HepG2 (cell line): Measurements from ENCODE around the gene ADAT3. TPM values are rescaled to one million over a fixed set of nuclear protein-coding genes. Genes with fewer than 3 reads are reported as not detected.

Source experiments
- E2F5 ChIP-seq: sonication (generic); formaldehyde crosslinking; conservative IDR thresholded peaks from 2 replicates; pipeline ENCODE4 v1.4.0; 2020; ENCODE audit warnings: missing genetic modification reagents
- EP300 ChIP-seq, 3 experiments: sonication (generic) in 1 of 3; formaldehyde crosslinking in 1 of 3; IDR thresholded peaks; 2 replicates each; pipeline versions ENCODE4 v1.5.1 to v1.6.1; 2011 to 2020; ENCODE audit warnings: low read depth in 2 of 3, low read length in 2 of 3, borderline replicate concordance in 1 of 3, improper control_type of control experiment in 1 of 3, mild to moderate bottlenecking in 1 of 3, missing genetic modification reagents in 1 of 3, moderate library complexity in 1 of 3
- FOXJ3 ChIP-seq: sonication (generic); formaldehyde crosslinking; IDR thresholded peaks from 2 replicates; pipeline ENCODE4 v1.4.0; 2020; ENCODE audit warnings: missing genetic modification reagents, mild to moderate bottlenecking, borderline replicate concordance
- GZF1 ChIP-seq: sonication (generic); formaldehyde crosslinking; IDR thresholded peaks from 2 replicates; pipeline ENCODE4 v1.5.1; 2020; ENCODE audit warnings: mild to moderate bottlenecking, missing genetic modification reagents
- HMGXB4 ChIP-seq, 2 experiments: sonication (generic) in 1 of 2; formaldehyde crosslinking in 1 of 2; IDR thresholded peaks; 2 replicates each; pipeline versions ENCODE4 v1.4.0 to v1.6.1; 2018 to 2020; ENCODE audit warnings: missing genetic modification reagents in 2 of 2, borderline replicate concordance in 1 of 2, low read depth in 1 of 2, mild to moderate bottlenecking in 1 of 2, missing biosample characterization in 1 of 2
- MXD4 ChIP-seq: IDR thresholded peaks from 2 replicates; pipeline ENCODE4 v1.6.1; 2016; ENCODE audit warnings: mild to moderate bottlenecking, missing biosample characterization, missing genetic modification reagents
- NCOA5 ChIP-seq: sonication (generic); formaldehyde crosslinking; IDR thresholded peaks from 2 replicates; pipeline ENCODE4 v1.4.0; 2020; ENCODE audit warnings: missing genetic modification reagents
- NONO ChIP-seq, 2 experiments: fragments of 450-650 bp in 1 of 2; sonication (generic) in 1 of 2; formaldehyde crosslinking in 1 of 2; IDR thresholded peaks in 1 of 2; conservative IDR thresholded peaks in 1 of 2; 2 replicates each; pipeline versions ENCODE4 v1.6.1 to v1.8.0; 2017 to 2022; ENCODE audit warnings: mild to moderate bottlenecking in 1 of 2, missing genetic modification reagents in 1 of 2, moderate library complexity in 1 of 2
- POGK ChIP-seq: sonication (generic); formaldehyde crosslinking; conservative IDR thresholded peaks from 2 replicates; pipeline ENCODE4 v1.8.0; 2022; ENCODE audit warnings: mild to moderate bottlenecking, moderate library complexity, missing genetic modification reagents
- SMARCC2 ChIP-seq: fragments of 450-650 bp; IDR thresholded peaks from 2 replicates; pipeline ENCODE4 v1.6.1; 2017; ENCODE audit warnings: antibody characterized with exemption, mild to moderate bottlenecking
- SYNCRIP ChIP-seq: fragments of 200-400 bp; formaldehyde crosslinking; IDR thresholded peaks from 2 replicates; pipeline ENCODE4 v1.6.1; 2018; ENCODE audit warnings: mild to moderate bottlenecking, low read depth, low read length; ENCODE audit not compliant: insufficient read depth
- TARDBP ChIP-seq: sonication (generic); formaldehyde crosslinking; IDR thresholded peaks from 2 replicates; pipeline ENCODE4 v1.8.0; 2022; ENCODE audit warnings: mild to moderate bottlenecking, missing genetic modification reagents
- XRCC5 ChIP-seq: fragments of 200-400 bp; formaldehyde crosslinking; optimal IDR thresholded peaks from 2 replicates; pipeline ENCODE3; 2017; ENCODE audit warnings: mild to moderate bottlenecking, low read length
- ZBTB4 ChIP-seq: sonication (generic); formaldehyde crosslinking; IDR thresholded peaks from 2 replicates; pipeline ENCODE4 v1.4.0; 2020; ENCODE audit warnings: missing genetic modification reagents, mild to moderate bottlenecking, borderline replicate concordance
- ZFY ChIP-seq: sonication (generic); formaldehyde crosslinking; IDR thresholded peaks from 2 replicates; pipeline ENCODE4 v1.4.0; 2020; ENCODE audit warnings: missing genetic modification reagents
- ZKSCAN8 ChIP-seq: IDR thresholded peaks from 2 replicates; pipeline ENCODE4 v1.6.1; 2016; ENCODE audit warnings: borderline replicate concordance, missing genetic modification reagents, missing compliant biosample characterization
- ZMAT3 ChIP-seq: sonication (generic); formaldehyde crosslinking; conservative IDR thresholded peaks from 2 replicates; pipeline ENCODE4 v1.7.0; 2021; ENCODE audit warnings: missing genetic modification reagents
- ZNF12 ChIP-seq: sonication (generic); formaldehyde crosslinking; IDR thresholded peaks from 2 replicates; pipeline ENCODE4 v1.5.0; 2020; ENCODE audit warnings: missing genetic modification reagents
- ZNF331 ChIP-seq: sonication (generic); formaldehyde crosslinking; IDR thresholded peaks from 2 replicates; pipeline ENCODE4 v1.4.0; 2020; ENCODE audit warnings: missing genetic modification reagents
- ZNF350 ChIP-seq: sonication (generic); formaldehyde crosslinking; IDR thresholded peaks from 2 replicates; pipeline ENCODE4 v1.4.0; 2020; ENCODE audit warnings: mild to moderate bottlenecking, low read depth, missing genetic modification reagents, borderline replicate concordance
- ZNF44 ChIP-seq: sonication (generic); formaldehyde crosslinking; IDR thresholded peaks from 2 replicates; pipeline ENCODE4 v1.5.1; 2020; ENCODE audit warnings: mild to moderate bottlenecking, missing genetic modification reagents
- polyA plus RNA-seq, 8 experiments: library from polyadenylated mRNA; depleted of rRNA in 3 of 8; stranded (reverse) in 7 of 8; unstranded in 1 of 8; fragments of >200 nt; fragmentation: Illumina TruSeq in 4 of 8; extraction: Trizol in 4 of 8; gene quantifications; 2 replicates each; pipeline versions ENCODE4 v1.2.1 to v1.2.3, GENCODE V29; 2011 to 2016; ENCODE audit warnings: low read depth in 4 of 8, missing spikeins in 1 of 8, mixed read lengths in 1 of 8; ENCODE audit not compliant: insufficient read depth in 1 of 8
- total RNA-seq, 5 experiments: library from RNA; depleted of rRNA; stranded (reverse); fragments of >200 nt; fragmentation: Illumina TruSeq; extraction: Trizol; gene quantifications; 2 replicates each; pipeline ENCODE4 v1.2.3, GENCODE V29; 2016; ENCODE audit warnings: low read depth in 1 of 5

Gene ADAT3
- total and polyA plus RNA-seq, 2 of the 13 experiments (the other 11 are each of a cell fraction or from before 2014, with no cell fraction given): 0.95 to 3.5 TPM

- TF ChIP-seq HMGXB4 (CRISPR knock-in tag; IDR thresholded peaks at IDR 0.05; ENCODE audit: borderline replicate concordance in 1 of 2, low read depth in 1 of 2): peak; percentile 67 to 81; a peak in 3 of 4 replicates
- peak; percentile 84 for TF ChIP-seq ZFY (CRISPR knock-in tag)
- no peak for TF ChIP-seq SMARCC2
- peak; percentile 21; the same call in 1 of the 2 replicates for TF ChIP-seq ZNF12 (CRISPR knock-in tag)
- TF ChIP-seq XRCC5: peak; percentile 52
- TF ChIP-seq ZNF44 (CRISPR knock-in tag): no peak
- TF ChIP-seq ZNF350 (CRISPR knock-in tag): peak; percentile 79
- TF ChIP-seq FOXJ3 (CRISPR knock-in tag): peak; percentile 84
- TF ChIP-seq ZNF331: peak; percentile 67
- TF ChIP-seq ZMAT3: no peak
- TF ChIP-seq SYNCRIP: no peak
- no peak for TF ChIP-seq NCOA5 (CRISPR knock-in tag)
- TF ChIP-seq ZKSCAN8: peak; percentile 21; the same call in 1 of the 2 replicates
- peak in 1 of 2 experiments; percentile 66; a peak in 2 of 4 replicates for TF ChIP-seq EP300 (IDR thresholded peaks at IDR 0.05; ENCODE audit: low read depth in 2 of 2, low read length in 2 of 2)
- TF ChIP-seq EP300 (CRISPR knock-in tag; IDR thresholded peaks at IDR 0.05; ENCODE audit: borderline replicate concordance): peak; percentile 20; the same call in 1 of the 2 replicates
- peak; percentile 72; the same call in 1 of the 2 replicates for TF ChIP-seq GZF1 (CRISPR knock-in tag)
- no peak for TF ChIP-seq E2F5 (CRISPR knock-in tag)
- TF ChIP-seq ZBTB4 (CRISPR knock-in tag): peak; percentile 61
- 0 out of 2 replicates have a peak, but pooled peaks have one; percentile 41 for TF ChIP-seq MXD4 (CRISPR knock-in tag)
- peak; percentile 70 for TF ChIP-seq TARDBP (CRISPR knock-in tag)
- TF ChIP-seq NONO (IDR thresholded peaks at IDR 0.05): no peak
- peak; percentile 72 for TF ChIP-seq NONO (CRISPR knock-in tag; conservative IDR thresholded peaks at IDR 0.05)
- TF ChIP-seq POGK (CRISPR knock-in tag): peak; percentile 79; the same call in 1 of the 2 replicates
Observed at GRCh38 chr19:1871140-1871597, 34.0 kb upstream of the ADAT3 start (continued).
